Frontal cortex (tissue), 4 donors: ENCODE results near the gene ABCA12. TPM values are rescaled to one million over a fixed set of nuclear protein-coding genes. Genes with fewer than 3 reads are reported as not detected.
"Not testable (repeated sequence)": the region's sequence is repeated elsewhere in the genome, so short reads cannot be mapped to it uniquely, and the experiment has no call there.

Source experiments
- DNase-seq, 2 donors: peaks; one replicate each; pipeline ENCODE4 v3.0.0; 2012; ENCODE audit warnings: low spot score in 2 of 2
- FAIRE-seq: peaks from 2 replicates; lab custom pipeline; 2012; peaks lifted over from hg19 to GRCh38; lab: Jason Lieb, UNC
- total RNA-seq: library from RNA; depleted of rRNA; stranded (reverse); fragments of >200 nt; gene quantifications from one replicate; pipeline ENCODE4 v1.2.3, GENCODE V29; 2014
- donor health status: control.
- donor health status: control.
- donor health status: control.

Gene ABCA12
- total RNA-seq, result 0.41 TPM

GRCh38 chr2:215138479-215138878 lies at the start of gene ABCA12:
ABCA12 (minus strand) TSS chr2:215138626; CDS start chr2:215138208, 418 bp downstream.
- no peak for FAIRE-seq
- DNase-seq, result no peak

- FAIRE-seq, result no peak
Observed at GRCh38 chr2:215188078-215188477, 49.7 kb upstream of the ABCA12 start.

GRCh38 chr2:215186021-215186420 lies 47.6 kb upstream of the ABCA12 start:
- no peak for DNase-seq
- no peak for FAIRE-seq

More at GRCh38 chr2:215188078-215188477, 49.7 kb upstream of the ABCA12 start:
- no peak for DNase-seq

GRCh38 chr2:215178121-215178520 lies 39.7 kb upstream of the ABCA12 start:
- DNase-seq (no peak), FAIRE-seq (no peak)

GRCh38 chr2:215171796-215172195 lies 33.4 kb upstream of the ABCA12 start:
- DNase-seq (no peak), FAIRE-seq (no peak)

- no peak for DNase-seq
- no peak for FAIRE-seq
Observed at GRCh38 chr2:215171151-215171550, 32.7 kb upstream of the ABCA12 start.

GRCh38 chr2:215166505-215166904 lies 28.1 kb upstream of the ABCA12 start:
- not testable (repeated sequence) for DNase-seq, FAIRE-seq

GRCh38 chr2:215163319-215163718 lies 24.9 kb upstream of the ABCA12 start:
- FAIRE-seq, DNase-seq: not testable (repeated sequence)

GRCh38 chr2:215161301-215161829 lies 22.9 kb upstream of the ABCA12 start:
- DNase-seq, result no peak
- FAIRE-seq, result no peak

- FAIRE-seq, result no peak
Observed at GRCh38 chr2:215160081-215160480, 21.7 kb upstream of the ABCA12 start.

GRCh38 chr2:215156453-215156852 lies 18.0 kb upstream of the ABCA12 start:
- no peak for DNase-seq
- no peak for FAIRE-seq

More at GRCh38 chr2:215160081-215160480, 21.7 kb upstream of the ABCA12 start:
- no peak for DNase-seq

GRCh38 chr2:215149894-215150293 lies 11.5 kb upstream of the ABCA12 start:
- DNase-seq (no peak), FAIRE-seq (no peak)

GRCh38 chr2:215149486-215149885 lies 11.1 kb upstream of the ABCA12 start:
- DNase-seq, result no peak
- FAIRE-seq, result no peak

GRCh38 chr2:215149060-215149459 lies 10.6 kb upstream of the ABCA12 start:
- FAIRE-seq, result no peak

GRCh38 chr2:215145611-215146010 lies 7.2 kb upstream of the ABCA12 start:
- DNase-seq (no peak), FAIRE-seq (no peak)

More at GRCh38 chr2:215149060-215149459, 10.6 kb upstream of the ABCA12 start:
- no peak for DNase-seq

- FAIRE-seq, result no peak
- no peak for DNase-seq
Observed at GRCh38 chr2:215144106-215144875, 5.9 kb upstream of the ABCA12 start.

- no peak for FAIRE-seq
- DNase-seq, result no peak
Observed at GRCh38 chr2:215143458-215143857, 5.0 kb upstream of the ABCA12 start.

GRCh38 chr2:215141706-215142105 lies 3.3 kb upstream of the ABCA12 start:
- DNase-seq (no peak), FAIRE-seq (no peak)

GRCh38 chr2:215140166-215140707 lies 1.8 kb upstream of the ABCA12 start:
- FAIRE-seq, result no peak

GRCh38 chr2:215137741-215138340 lies 585 bp downstream of the ABCA12 start:
- FAIRE-seq (no peak), DNase-seq (no peak)

More at GRCh38 chr2:215140166-215140707, 1.8 kb upstream of the ABCA12 start:
- no peak for DNase-seq

GRCh38 chr2:215137329-215137686 lies 1.1 kb downstream of the ABCA12 start:
- no peak for FAIRE-seq

More at GRCh38 chr2:215137329-215137686, 1.1 kb downstream of the ABCA12 start:
- DNase-seq, result no peak
